ENCODE data around the gene B4GALT7. TPM values are rescaled to one million over a fixed set of nuclear protein-coding genes. Genes with fewer than 3 reads are reported as not detected.
"Not testable (repeated sequence)": the region's sequence is repeated elsewhere in the genome, so short reads cannot be mapped to it uniquely, and the experiment has no call there.

Gene B4GALT7
- 33.0 and 33.8 TPM in 2 replicates for total RNA-seq (2014; rRNA removed; shearing (Covaris generic))
- 40.1 and 46.1 TPM in 2 replicates for polyA plus RNA-seq (2015; cell fraction: cytosol; rRNA removed)
- polyA plus RNA-seq (2015; cell fraction: nucleus; rRNA removed) = 33.1 and 38.7 TPM in 2 replicates

DNA sequence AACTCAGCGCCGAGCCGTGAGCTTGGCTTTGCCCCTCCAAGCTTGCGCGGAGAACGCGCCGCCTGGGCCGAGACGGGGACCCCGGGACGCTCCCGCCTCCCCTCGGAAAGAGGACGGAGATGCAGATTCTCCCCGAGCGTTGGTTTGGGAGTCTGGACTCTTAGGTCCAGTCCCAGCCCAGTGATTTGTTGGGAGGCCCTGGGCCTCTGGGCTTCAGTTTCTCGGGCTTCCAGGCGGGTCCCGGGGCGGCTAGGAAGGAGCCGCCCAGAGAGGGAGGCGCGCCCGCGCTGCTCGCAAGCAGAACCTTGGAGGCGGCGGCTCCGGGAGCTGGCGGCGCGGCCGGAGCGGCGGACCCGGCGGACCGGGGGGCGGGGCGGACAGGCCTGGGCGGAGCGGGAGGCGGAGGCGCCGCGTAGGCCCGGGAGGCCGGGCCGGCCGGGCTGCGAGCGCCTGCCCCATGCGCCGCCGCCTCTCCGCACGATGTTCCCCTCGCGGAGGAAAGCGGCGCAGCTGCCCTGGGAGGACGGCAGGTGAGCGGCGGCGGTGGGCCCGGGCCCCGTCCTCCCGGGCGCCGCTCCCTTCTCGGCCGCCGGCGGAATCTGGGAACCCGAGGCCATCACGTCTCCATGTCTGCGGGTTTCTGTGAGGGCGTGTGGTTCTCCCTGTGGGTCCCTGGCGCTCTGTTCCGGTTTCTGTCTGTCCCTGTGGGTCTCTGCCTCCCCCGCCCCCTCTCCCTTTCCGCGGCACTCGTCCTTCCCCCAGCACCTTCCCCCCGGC, at the start of gene B4GALT7:
Gene B4GALT7 (plus strand): TSS at position 402 of the 777 bp plus-strand sequence. CDS start 79 bp downstream, at position 481.
- in situ Hi-C loops (cut with HindIII; ENCODE audit: low pct_unique_long_range_greater_than_20kb, low sequenced_read_pairs) = no loop called here
- DNase-seq (ENCODE audit: low read depth, low spot score) = peak; percentile 70

DNA sequence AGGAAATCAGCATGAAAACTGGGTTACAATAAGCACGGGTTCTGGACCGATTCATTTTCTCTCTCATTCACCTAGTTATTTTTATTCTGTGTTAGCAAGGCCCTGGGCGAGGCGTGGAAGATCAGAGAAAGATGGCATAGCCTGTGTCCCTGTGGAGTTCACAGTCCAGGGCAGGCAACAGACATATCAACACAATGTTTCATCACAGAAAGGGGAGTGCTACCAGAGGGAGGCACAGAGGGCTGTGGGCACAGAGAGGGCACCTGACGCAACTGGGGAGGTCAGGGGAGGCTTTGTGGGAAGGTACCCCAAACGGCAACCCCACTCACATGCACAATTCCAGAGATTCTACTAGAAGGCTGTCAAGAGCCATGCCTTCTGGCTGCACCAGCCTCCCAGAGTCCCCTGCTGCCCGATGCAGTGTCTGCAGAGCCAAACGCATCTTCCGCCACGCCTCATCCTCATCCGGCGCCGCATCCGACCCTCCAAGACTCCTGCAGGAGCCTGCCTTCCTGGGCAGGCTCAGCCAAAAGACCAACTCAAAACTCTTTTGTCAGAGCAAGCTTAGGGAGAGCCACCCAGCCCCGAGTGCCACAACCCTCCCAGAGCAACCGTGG, 47.0 kb upstream of the B4GALT7 start:
- no peak for DNase-seq (ENCODE audit: low read depth, low spot score)
- in situ Hi-C loops (cut with HindIII; ENCODE audit: low pct_unique_long_range_greater_than_20kb, low sequenced_read_pairs) = no loop called here

DNA sequence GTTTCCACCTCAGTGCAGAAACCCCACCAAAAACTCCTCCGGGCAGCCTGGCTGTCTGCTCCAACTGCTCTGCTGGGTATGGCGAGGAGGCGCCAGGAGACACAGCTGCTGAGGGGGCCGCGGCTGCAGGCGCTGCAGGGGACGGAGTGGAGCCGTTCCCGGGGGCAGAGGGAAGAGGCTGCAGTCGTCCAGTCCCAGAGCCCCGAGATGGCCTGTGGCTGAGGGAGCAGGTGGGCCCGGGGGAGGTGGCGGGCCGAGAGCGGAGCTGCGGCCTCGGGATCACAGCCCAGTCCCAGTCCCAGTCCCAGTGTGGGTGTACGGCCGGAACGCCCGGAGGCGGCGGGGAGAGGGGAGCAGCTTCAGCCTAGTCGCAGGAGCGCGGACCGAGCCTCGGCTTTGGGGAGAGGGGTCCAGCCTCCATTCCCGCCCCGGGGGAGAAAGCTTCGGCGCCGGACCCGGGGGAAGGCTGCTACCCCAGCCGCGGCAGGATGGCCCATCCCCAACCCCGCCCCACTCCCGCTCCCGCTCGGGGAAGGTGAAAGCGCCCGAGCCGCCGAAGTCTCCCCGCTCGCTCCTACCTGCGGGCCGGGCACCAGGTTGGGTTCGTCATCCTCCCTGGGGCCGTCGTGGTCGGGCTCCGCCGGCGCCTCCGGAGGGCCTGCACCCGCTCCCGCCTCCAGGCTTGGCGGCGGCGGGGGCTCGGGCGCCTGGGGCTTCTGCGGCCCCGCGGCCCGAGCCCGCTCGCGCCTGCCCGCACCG, 46.1 kb upstream of the B4GALT7 start:
- in situ Hi-C loops (cut with HindIII; ENCODE audit: low pct_unique_long_range_greater_than_20kb, low sequenced_read_pairs) = no loop called here
- no peak for DNase-seq (ENCODE audit: low read depth, low spot score)

DNA sequence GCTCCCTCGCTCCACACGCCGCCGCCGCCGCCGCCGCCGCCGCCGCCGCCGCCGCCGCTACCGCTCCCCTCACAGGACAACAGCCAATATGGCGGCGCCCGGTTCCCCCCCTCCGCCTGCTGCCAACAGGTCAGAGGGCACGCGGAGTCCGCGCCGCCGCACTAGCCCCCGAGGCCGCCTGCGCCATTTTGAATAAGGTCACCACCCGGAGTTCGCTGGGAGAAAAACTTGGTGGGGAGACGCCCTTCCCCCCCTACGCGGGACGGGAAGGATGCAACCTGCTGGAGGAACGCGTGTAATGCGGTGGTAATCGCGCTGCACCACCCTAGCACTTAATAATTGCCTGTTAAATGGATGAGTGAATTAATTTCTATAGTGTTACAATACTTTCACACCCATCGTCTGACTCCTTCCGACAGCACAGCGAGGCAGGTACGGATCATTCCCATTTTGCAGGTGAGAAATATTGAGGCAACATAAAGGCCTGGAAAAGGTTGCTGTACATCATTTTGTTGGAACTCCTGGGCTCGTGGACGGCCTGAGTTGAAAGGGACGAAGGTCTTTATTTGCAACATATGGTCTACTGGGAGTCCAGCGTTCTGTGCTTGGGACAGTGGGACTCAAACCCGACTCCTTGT, 45.3 kb upstream of the B4GALT7 start, which contains the start of gene FAM193B:
Gene FAM193B (minus strand): TSS at position 90 of the 638 bp plus-strand sequence. CDS start 105 bp downstream, outside the sequence.
- in situ Hi-C loops (cut with HindIII; ENCODE audit: low pct_unique_long_range_greater_than_20kb, low sequenced_read_pairs) = no loop called here
- peak; percentile 90 for DNase-seq (ENCODE audit: low read depth, low spot score)

- in situ Hi-C loops (cut with HindIII; ENCODE audit: low pct_unique_long_range_greater_than_20kb, low sequenced_read_pairs) = no loop called here
- no peak for DNase-seq (ENCODE audit: low read depth, low spot score)
Measured at GRCh38 chr5:177555228-177555627, 44.7 kb upstream of the B4GALT7 start.

GRCh38 chr5:177555665-177556064, 44.3 kb upstream of the B4GALT7 start:
- in situ Hi-C loops (cut with HindIII; ENCODE audit: low pct_unique_long_range_greater_than_20kb, low sequenced_read_pairs) = no loop called here

DNA sequence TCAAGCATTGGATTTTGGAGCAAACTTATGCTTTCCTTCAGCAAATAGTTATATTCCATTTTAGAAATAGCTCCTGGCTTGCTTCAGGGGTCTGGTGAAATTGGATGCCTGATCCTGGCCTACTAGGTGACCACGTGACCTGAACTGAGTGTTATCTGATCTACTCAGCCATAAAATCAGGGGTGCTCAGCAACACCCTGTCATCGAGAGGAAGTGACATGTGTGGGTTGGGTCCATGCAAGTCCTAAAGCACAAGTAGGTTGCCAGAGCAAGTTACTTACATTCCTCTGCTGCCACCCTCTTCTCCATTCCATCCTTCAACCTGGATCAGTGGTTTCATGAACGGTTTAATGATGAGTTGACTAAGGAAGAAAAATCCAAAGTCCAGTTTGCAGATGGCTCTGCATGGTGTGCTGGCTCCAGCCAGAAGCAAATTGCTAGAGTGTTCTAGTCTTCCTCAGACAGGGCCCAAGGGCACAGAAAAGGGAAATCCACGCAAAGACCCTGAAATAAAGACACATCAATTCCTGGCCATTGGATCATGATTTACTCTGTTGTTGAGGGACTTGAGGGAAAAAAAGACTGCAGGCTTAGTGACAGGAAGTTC, 42.8 kb upstream of the B4GALT7 start:
- in situ Hi-C loops (cut with HindIII; ENCODE audit: low pct_unique_long_range_greater_than_20kb, low sequenced_read_pairs) = no loop called here
- DNase-seq (ENCODE audit: low read depth, low spot score) = no peak

More at GRCh38 chr5:177555665-177556064, 44.3 kb upstream of the B4GALT7 start:
- DNase-seq (ENCODE audit: low read depth, low spot score) = no peak

- in situ Hi-C loops (cut with HindIII; ENCODE audit: low pct_unique_long_range_greater_than_20kb, low sequenced_read_pairs) = no loop called here
- DNase-seq (ENCODE audit: low read depth, low spot score) = no peak
Measured at GRCh38 chr5:177557796-177558195, 42.1 kb upstream of the B4GALT7 start.

- DNase-seq (ENCODE audit: low read depth, low spot score); in situ Hi-C loops (cut with HindIII; ENCODE audit: low pct_unique_long_range_greater_than_20kb, low sequenced_read_pairs): not testable (repeated sequence)
Measured at GRCh38 chr5:177559446-177559941, 40.4 kb upstream of the B4GALT7 start.

- no peak for DNase-seq (ENCODE audit: low read depth, low spot score)
- in situ Hi-C loops (cut with HindIII; ENCODE audit: low pct_unique_long_range_greater_than_20kb, low sequenced_read_pairs) = no loop called here
Measured at GRCh38 chr5:177565046-177565445, 34.9 kb upstream of the B4GALT7 start.

DNA sequence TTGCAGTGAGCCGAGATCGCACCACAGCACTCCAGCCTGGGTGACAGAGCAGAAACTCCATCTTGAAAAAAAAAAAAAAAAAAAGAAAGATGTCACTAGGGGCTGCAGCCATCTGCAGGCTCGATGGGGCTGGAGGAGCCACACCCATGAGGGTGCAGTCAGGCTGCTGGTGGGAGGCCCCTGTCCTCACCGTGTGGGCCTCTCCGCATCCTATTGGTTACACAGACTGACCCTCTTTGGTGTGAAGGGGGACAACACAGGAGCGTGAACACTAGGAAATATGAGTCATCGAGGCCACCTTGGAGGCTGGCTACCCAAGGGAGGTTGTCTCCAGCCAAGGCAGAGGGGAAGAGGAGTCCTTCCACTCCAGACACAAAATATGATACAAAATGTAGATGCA, 31.6 kb upstream of the B4GALT7 start:
- in situ Hi-C loops (cut with HindIII; ENCODE audit: low pct_unique_long_range_greater_than_20kb, low sequenced_read_pairs) = no loop called here
- no peak for DNase-seq (ENCODE audit: low read depth, low spot score)

GRCh38 chr5:177569894-177570293, 30.0 kb upstream of the B4GALT7 start:
- no peak for DNase-seq (ENCODE audit: low read depth, low spot score)
- in situ Hi-C loops (cut with HindIII; ENCODE audit: low pct_unique_long_range_greater_than_20kb, low sequenced_read_pairs) = no loop called here

GRCh38 chr5:177575488-177575887, 24.4 kb upstream of the B4GALT7 start:
- DNase-seq (ENCODE audit: low read depth, low spot score) = no peak
- in situ Hi-C loops (cut with HindIII; ENCODE audit: low pct_unique_long_range_greater_than_20kb, low sequenced_read_pairs) = no loop called here

DNA sequence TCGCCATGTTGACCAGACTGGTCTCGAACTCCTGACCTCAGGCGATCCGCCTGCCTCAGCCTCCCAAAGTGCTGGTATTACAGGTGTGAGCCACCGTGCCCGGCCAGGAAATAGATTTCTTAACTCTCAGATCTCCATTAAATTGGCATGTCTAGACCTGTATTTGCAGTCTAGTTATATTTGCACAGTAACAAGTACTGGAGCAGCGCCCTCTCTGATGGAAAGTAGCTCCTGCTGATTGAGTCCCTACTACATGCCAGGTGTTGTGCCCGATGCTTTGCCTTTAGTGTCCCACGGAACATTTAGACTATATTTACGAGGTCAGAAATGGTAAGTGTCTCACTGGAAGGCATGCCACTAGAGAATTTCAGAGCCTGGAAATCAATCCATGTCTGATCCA, 23.8 kb upstream of the B4GALT7 start:
- in situ Hi-C loops (cut with HindIII; ENCODE audit: low pct_unique_long_range_greater_than_20kb, low sequenced_read_pairs) = no loop called here
- no peak for DNase-seq (ENCODE audit: low read depth, low spot score)

GRCh38 chr5:177578316-177578715, 21.6 kb upstream of the B4GALT7 start:
- no peak for DNase-seq (ENCODE audit: low read depth, low spot score)
- in situ Hi-C loops (cut with HindIII; ENCODE audit: low pct_unique_long_range_greater_than_20kb, low sequenced_read_pairs) = no loop called here

- DNase-seq (ENCODE audit: low read depth, low spot score) = no peak
- in situ Hi-C loops (cut with HindIII; ENCODE audit: low pct_unique_long_range_greater_than_20kb, low sequenced_read_pairs) = no loop called here
Measured at GRCh38 chr5:177588413-177588909, 11.5 kb upstream of the B4GALT7 start.

DNA sequence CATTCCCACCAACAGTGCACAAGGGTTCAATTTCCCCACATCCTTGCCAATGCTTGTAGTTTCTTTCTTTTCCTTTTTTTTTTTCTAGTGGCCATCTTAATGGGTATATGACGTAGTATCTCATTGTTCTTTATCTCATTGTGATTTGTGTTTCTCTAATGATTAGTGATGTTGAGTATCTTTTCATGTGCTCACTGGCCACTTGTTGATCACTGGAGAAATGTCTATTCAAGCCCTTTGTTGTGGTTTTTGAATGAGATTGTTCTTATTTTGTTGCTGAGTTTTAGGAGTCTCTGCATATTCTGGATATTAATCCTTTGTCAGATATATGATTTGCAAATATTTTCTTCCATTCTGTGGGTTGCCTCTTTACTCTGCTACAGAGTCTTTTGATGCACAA, 9.5 kb upstream of the B4GALT7 start:
- in situ Hi-C loops (cut with HindIII; ENCODE audit: low pct_unique_long_range_greater_than_20kb, low sequenced_read_pairs) = no loop called here
- DNase-seq (ENCODE audit: low read depth, low spot score) = no peak

Data from SK-MEL-5 (cell line).